H9 (cell line): ENCODE measurements around the gene NEDD4. TPM values are rescaled to one million over a fixed set of nuclear protein-coding genes. Genes with fewer than 3 reads are reported as not detected.

ENCODE experiments used
- DNase-seq: peaks from one replicate; pipeline ENCODE4 v3.0.0-alpha.2; 2017
- H2AFZ ChIP-seq: one replicate; pipeline ENCODE4 v1.6.1; 2013; ENCODE audit warnings: mild to moderate bottlenecking, low read length, control low read depth, moderate library complexity
- H2AK5ac ChIP-seq: 2 replicates; pipeline ENCODE4 v1.6.1; 2013; ENCODE audit warnings: low read length, control low read depth, mixed read lengths; ENCODE audit not compliant: insufficient read length
- H2BK120ac ChIP-seq: one replicate; pipeline ENCODE4 v1.6.1; 2013; ENCODE audit warnings: low read depth, mild to moderate bottlenecking, low read length, control low read depth, inconsistent platforms; ENCODE audit not compliant: poor library complexity, severe bottlenecking
- H2BK12ac ChIP-seq: 2 replicates; pipeline ENCODE4 v1.6.1; 2013; ENCODE audit warnings: low read length, control low read depth, mixed read lengths, low read depth; ENCODE audit not compliant: insufficient read length
- H2BK15ac ChIP-seq: 2 replicates; pipeline ENCODE4 v1.6.1; 2013; ENCODE audit warnings: low read depth, low read length, control low read depth
- H2BK20ac ChIP-seq: one replicate; pipeline ENCODE4 v1.6.1; 2013; ENCODE audit warnings: low read depth, mild to moderate bottlenecking, low read length, control low read depth, inconsistent platforms; ENCODE audit not compliant: poor library complexity, severe bottlenecking
- H2BK5ac ChIP-seq: 2 replicates; pipeline ENCODE4 v1.6.1; 2013; ENCODE audit warnings: low read length, control low read depth, mixed read lengths; ENCODE audit not compliant: insufficient read length
- H3K14ac ChIP-seq: 2 replicates; pipeline ENCODE4 v1.6.1; 2013; ENCODE audit warnings: low read length, control low read depth; ENCODE audit not compliant: insufficient read depth
- H3K18ac ChIP-seq: 2 replicates; pipeline ENCODE4 v1.6.1; 2013; ENCODE audit warnings: low read depth, mild to moderate bottlenecking, mixed read lengths, low read length, control low read depth; ENCODE audit not compliant: insufficient read length
- H3K23ac ChIP-seq: 2 replicates; pipeline ENCODE4 v1.6.1; 2013; ENCODE audit warnings: low read length, control low read depth, mixed read lengths, low read depth; ENCODE audit not compliant: insufficient read length
- H3K23me2 ChIP-seq: 2 replicates; pipeline ENCODE4 v1.6.1; 2013; ENCODE audit warnings: low read depth, mild to moderate bottlenecking, mixed read lengths, low read length, control low read depth; ENCODE audit not compliant: insufficient read length, poor library complexity, severe bottlenecking
- H3K27ac ChIP-seq: 2 replicates; pipeline ENCODE4 v1.5.1; 2013; ENCODE audit warnings: low read length, control low read depth, mixed read lengths, low read depth; ENCODE audit not compliant: insufficient read length
- H3K27me3 ChIP-seq: 2 replicates; pipeline ENCODE4 v1.6.1; 2013; ENCODE audit warnings: low read length, control low read depth, inconsistent platforms; ENCODE audit not compliant: insufficient read depth
- H3K4ac ChIP-seq: 2 replicates; pipeline ENCODE4 v1.6.1; 2013; ENCODE audit warnings: low read depth, mild to moderate bottlenecking, control low read depth, inconsistent platforms, low read length, moderate library complexity
- H3K4me1 ChIP-seq: 2 replicates; pipeline ENCODE4 v1.6.1; 2013; ENCODE audit warnings: low read length, control low read depth, inconsistent platforms; ENCODE audit not compliant: insufficient read depth
- H3K4me2 ChIP-seq: 2 replicates; pipeline ENCODE4 v1.6.1; 2013; ENCODE audit warnings: low read length, control low read depth, mixed read lengths; ENCODE audit not compliant: insufficient read length, insufficient read depth
- H3K56ac ChIP-seq: 2 replicates; pipeline ENCODE4 v1.6.1; 2013; ENCODE audit warnings: low read depth, mild to moderate bottlenecking, mixed read lengths, low read length, control low read depth; ENCODE audit not compliant: insufficient read length
- H3K79me1 ChIP-seq: 2 replicates; pipeline ENCODE4 v1.6.1; 2013; ENCODE audit warnings: low read depth, mild to moderate bottlenecking, moderate library complexity, low read length, control low read depth, inconsistent platforms; ENCODE audit not compliant: insufficient read depth, poor library complexity, severe bottlenecking
- H3K79me2 ChIP-seq: 2 replicates; pipeline ENCODE4 v1.6.1; 2013; ENCODE audit warnings: low read length, control low read depth, inconsistent platforms; ENCODE audit not compliant: insufficient read depth
- H3K9ac ChIP-seq: 2 replicates; pipeline ENCODE4 v1.6.1; 2013; ENCODE audit warnings: low read length, control low read depth, mixed read lengths; ENCODE audit not compliant: insufficient read length; ENCODE audit errors: extremely low read depth
- H3K9me3 ChIP-seq: one replicate; pipeline ENCODE4 v1.6.1; 2013; ENCODE audit warnings: low read depth, low read length, inconsistent platforms; ENCODE audit not compliant: control insufficient read depth
- H3T11ph ChIP-seq: one replicate; pipeline ENCODE4 v1.6.1; 2013; ENCODE audit warnings: mild to moderate bottlenecking, low read length, control low read depth, inconsistent platforms
- H4K20me1 ChIP-seq: one replicate; pipeline ENCODE4 v1.6.1; 2013; ENCODE audit not compliant: control insufficient read depth, insufficient read length, insufficient read depth
- H4K5ac ChIP-seq: 2 replicates; pipeline ENCODE4 v1.6.1; 2013; ENCODE audit warnings: low read depth, mild to moderate bottlenecking, mixed read lengths, low read length, control low read depth; ENCODE audit not compliant: insufficient read length
- H4K8ac ChIP-seq: replicated peaks from 2 replicates; pipeline ENCODE4 v1.6.1; 2013; ENCODE audit warnings: low read length, control low read depth, mixed read lengths, low read depth; ENCODE audit not compliant: insufficient read length
- H4K91ac ChIP-seq: 2 replicates; pipeline ENCODE4 v1.6.1; 2013; ENCODE audit warnings: low read depth, mild to moderate bottlenecking, moderate library complexity, mixed read lengths, low read length, control low read depth; ENCODE audit not compliant: insufficient read length
- H3K27ac Mint-ChIP-seq, 3 experiments: 2 replicates in 2 of 3; 3 replicates in 1 of 3; pipeline ENCODE4 v1.8.0; 2020 to 2021; ENCODE audit warnings: mixed read lengths in 3 of 3, mild to moderate bottlenecking in 1 of 3, moderate library complexity in 1 of 3
- H3K27me3 Mint-ChIP-seq: 2 replicates; pipeline ENCODE4 v1.8.0; 2021; ENCODE audit warnings: low read depth, mild to moderate bottlenecking, moderate library complexity, mixed read lengths
- H3K36me3 Mint-ChIP-seq, 3 experiments: 2 replicates in 2 of 3; 3 replicates in 1 of 3; pipeline ENCODE4 v1.8.0; 2020 to 2021; ENCODE audit warnings: low read depth in 3 of 3, mixed read lengths in 3 of 3; ENCODE audit not compliant: insufficient read depth in 1 of 3
- H3K4me1 Mint-ChIP-seq, 2 experiments: 2 replicates each; pipeline ENCODE4 v1.8.0; 2020; ENCODE audit warnings: mixed read lengths in 2 of 2
- H3K4me3 Mint-ChIP-seq, 2 experiments: 2 replicates in 1 of 2; 3 replicates in 1 of 2; pipeline ENCODE4 v1.8.0; 2020 to 2021; ENCODE audit warnings: mild to moderate bottlenecking in 2 of 2, mixed read lengths in 2 of 2, moderate library complexity in 1 of 2
- H3K9me3 Mint-ChIP-seq, 2 experiments: 2 replicates in 1 of 2; 3 replicates in 1 of 2; pipeline ENCODE4 v1.8.0; 2020; ENCODE audit warnings: mild to moderate bottlenecking in 2 of 2, mixed read lengths in 2 of 2, moderate library complexity in 1 of 2
- WGBS: extraction: QIAGEN DNeasy Blood & Tissue Kit; methylation state at CpG from one replicate; pipeline ENCODE4 v1.1.7; 2013; ENCODE audit warnings: missing lambda C conversion rate, low lambda C conversion rate, mixed read lengths; ENCODE audit not compliant: insufficient read length; ENCODE audit errors: extremely low coverage; 5-methylcytosine and 5-hydroxymethylcytosine counted together
- total RNA-seq: library from RNA; stranded (reverse); gene quantifications from 2 replicates; pipeline ENCODE4 v1.2.1, GENCODE V29; 2021
- TF ChIP-seq, protein P1 (sequence below): fragments of 200-600 bp; sonication (generic); conservative IDR thresholded peaks from 3 replicates; pipeline ENCODE4 v1.8.0; 2021; ENCODE audit warnings: antibody characterized with exemption, mild to moderate bottlenecking

NEDD4 gene
- total RNA-seq, 1 experiment from 2014 or later = 9.6 TPM

- Histone ChIP-seq H2AK5ac (no peak overlapping the region), H3K9me3 (no peaks in the 10 kb centered on the region), H4K20me1 (no peaks in the 10 kb centered on the region), H3K79me2 (no peaks in the 10 kb centered on the region), H3K27ac (no peak overlapping the region), H3K4me1 (no peaks in the 10 kb centered on the region), H4K5ac (no peak overlapping the region), H2BK12ac (no peak overlapping the region), H3K18ac (no peak overlapping the region), H3K23me2 (no peaks in the 10 kb centered on the region), H3K27me3 (no peaks in the 10 kb centered on the region), H4K8ac (no peak overlapping the region), H3K9ac (no peak overlapping the region), H3K23ac (no peak overlapping the region), H2AFZ (no peak overlapping the region), H3T11ph (no peak overlapping the region), H3K4me2 (no peak overlapping the region), H2BK20ac (no peak overlapping the region), H3K14ac (no peak overlapping the region), H3K79me1 (no peaks in the 10 kb centered on the region), H3K4ac (no peak overlapping the region), H4K91ac (no peak overlapping the region), H2BK120ac (no peak overlapping the region), H2BK15ac (no peak overlapping the region), H3K56ac (no peak overlapping the region), H2BK5ac (no peak overlapping the region)
- Mint-ChIP-seq H3K4me1 (no peaks in the 10 kb centered on the region), H3K27ac (no peak overlapping the region), H3K9me3 (peaks cover 9 to 13% of the 10 kb centered on the region in 2 experiments; a peak in 4 of 5 replicates), H3K36me3 (peaks cover 4 to 12% (median 10%) of the 10 kb centered on the region in 3 experiments), H3K4me3 (no peak overlapping the region; a peak in 1 of 5 replicates), H3K27me3 (no peaks in the 10 kb centered on the region; the same call in 1 of the 2 replicates)
- no CpG with 5 or more reads among the region's 4 CpGs for WGBS
- TF ChIP-seq, protein P1, sequence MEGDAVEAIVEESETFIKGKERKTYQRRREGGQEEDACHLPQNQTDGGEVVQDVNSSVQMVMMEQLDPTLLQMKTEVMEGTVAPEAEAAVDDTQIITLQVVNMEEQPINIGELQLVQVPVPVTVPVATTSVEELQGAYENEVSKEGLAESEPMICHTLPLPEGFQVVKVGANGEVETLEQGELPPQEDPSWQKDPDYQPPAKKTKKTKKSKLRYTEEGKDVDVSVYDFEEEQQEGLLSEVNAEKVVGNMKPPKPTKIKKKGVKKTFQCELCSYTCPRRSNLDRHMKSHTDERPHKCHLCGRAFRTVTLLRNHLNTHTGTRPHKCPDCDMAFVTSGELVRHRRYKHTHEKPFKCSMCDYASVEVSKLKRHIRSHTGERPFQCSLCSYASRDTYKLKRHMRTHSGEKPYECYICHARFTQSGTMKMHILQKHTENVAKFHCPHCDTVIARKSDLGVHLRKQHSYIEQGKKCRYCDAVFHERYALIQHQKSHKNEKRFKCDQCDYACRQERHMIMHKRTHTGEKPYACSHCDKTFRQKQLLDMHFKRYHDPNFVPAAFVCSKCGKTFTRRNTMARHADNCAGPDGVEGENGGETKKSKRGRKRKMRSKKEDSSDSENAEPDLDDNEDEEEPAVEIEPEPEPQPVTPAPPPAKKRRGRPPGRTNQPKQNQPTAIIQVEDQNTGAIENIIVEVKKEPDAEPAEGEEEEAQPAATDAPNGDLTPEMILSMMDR = no peak
- DNase-seq = no peak
These were observed 51.1 kb downstream of the NEDD4 start for GRCh38 chr15:55942332-55942731.
